Effector memory CD4-positive, alpha-beta T cell (primary cell): ENCODE data around the gene MAB21L3.

Source experiments
- DNase-seq, 3 donors: peaks; one replicate each; pipeline ENCODE4 v3.0.0-alpha.2; 2020
- H3K27ac ChIP-seq: 2 replicates; pipeline ENCODE4 v1.7.0; 2013; ENCODE audit warnings: mild to moderate bottlenecking, low read length, moderate library complexity; ENCODE audit not compliant: insufficient read depth, poor library complexity, severe bottlenecking
- H3K27me3 ChIP-seq: replicated peaks from 2 replicates; pipeline ENCODE4 v1.7.0; 2013; ENCODE audit warnings: mild to moderate bottlenecking, low read length; ENCODE audit not compliant: insufficient read depth, control insufficient read depth, poor library complexity, severe bottlenecking
- H3K36me3 ChIP-seq: 2 replicates; pipeline ENCODE4 v1.7.0; 2013; ENCODE audit warnings: mild to moderate bottlenecking, low read length, moderate library complexity; ENCODE audit not compliant: control insufficient read depth, insufficient read depth
- H3K4me1 ChIP-seq: 2 replicates; pipeline ENCODE4 v1.7.0; 2013; ENCODE audit warnings: low read length, mild to moderate bottlenecking; ENCODE audit not compliant: control insufficient read depth, insufficient read depth, poor library complexity, severe bottlenecking
- H3K4me3 ChIP-seq: 2 replicates; pipeline ENCODE4 v1.7.0; 2013; ENCODE audit warnings: low read length, low read depth, mild to moderate bottlenecking; ENCODE audit not compliant: insufficient read depth, poor library complexity, severe bottlenecking
- H3K9me3 ChIP-seq: 2 replicates; pipeline ENCODE4 v1.7.0; 2013; ENCODE audit warnings: mild to moderate bottlenecking, low read length, moderate library complexity; ENCODE audit not compliant: control insufficient read depth

The MAB21L3 gene

GRCh38 chr1:116106646-116107045 lies 4.6 kb upstream of the MAB21L3 start:
- no peak for DNase-seq
- no peaks in the 10 kb centered on the region for H3K4me1 ChIP-seq
- H3K9me3 ChIP-seq = no peaks in the 10 kb centered on the region
- H3K4me3 ChIP-seq = no peak overlapping the region
- no peak overlapping the region for H3K27ac ChIP-seq
- H3K27me3 ChIP-seq = no peaks in the 10 kb centered on the region
- no peaks in the 10 kb centered on the region for H3K36me3 ChIP-seq

- Histone ChIP-seq H3K9me3 (no peaks in the 10 kb centered on the region), H3K4me3 (no peak overlapping the region), H3K27ac (no peak overlapping the region), H3K36me3 (no peaks in the 10 kb centered on the region), H3K4me1 (no peaks in the 10 kb centered on the region), H3K27me3 (no peaks in the 10 kb centered on the region)
- DNase-seq = no peak
Observed at GRCh38 chr1:116107371-116107770, 3.8 kb upstream of the MAB21L3 start.

GRCh38 chr1:116111524-116112021 lies 374 bp downstream of the MAB21L3 start:
- Histone ChIP-seq H3K36me3 (no peaks in the 10 kb centered on the region), H3K27ac (no peak overlapping the region), H3K27me3 (no peaks in the 10 kb centered on the region), H3K4me3 (no peak overlapping the region), H3K4me1 (no peaks in the 10 kb centered on the region), H3K9me3 (no peaks in the 10 kb centered on the region)
- no peak for DNase-seq

- Histone ChIP-seq H3K9me3 (no peaks in the 10 kb centered on the region), H3K27me3 (no peaks in the 10 kb centered on the region), H3K27ac (no peak overlapping the region), H3K36me3 (no peaks in the 10 kb centered on the region), H3K4me3 (no peak overlapping the region), H3K4me1 (no peaks in the 10 kb centered on the region)
- DNase-seq = no peak
Observed at GRCh38 chr1:116112388-116113140, 1.4 kb downstream of the MAB21L3 start.

- no peaks in the 10 kb centered on the region for H3K4me1 ChIP-seq
- no peak for DNase-seq
- H3K9me3 ChIP-seq = no peaks in the 10 kb centered on the region
- H3K27ac ChIP-seq = no peak overlapping the region
- H3K27me3 ChIP-seq = no peaks in the 10 kb centered on the region
- H3K36me3 ChIP-seq = no peaks in the 10 kb centered on the region
- H3K4me3 ChIP-seq = no peak overlapping the region
Observed at GRCh38 chr1:116113615-116114014, 2.4 kb downstream of the MAB21L3 start.

- Histone ChIP-seq H3K27ac (no peak overlapping the region), H3K36me3 (no peaks in the 10 kb centered on the region), H3K9me3 (no peaks in the 10 kb centered on the region), H3K4me1 (no peaks in the 10 kb centered on the region), H3K27me3 (no peaks in the 10 kb centered on the region), H3K4me3 (no peak overlapping the region)
- DNase-seq = no peak
Observed at GRCh38 chr1:116115476-116116439, 4.6 kb downstream of the MAB21L3 start.

- no peak overlapping the region for H3K4me3 ChIP-seq
- no peak overlapping the region for H3K27ac ChIP-seq
- H3K9me3 ChIP-seq = no peaks in the 10 kb centered on the region
- no peaks in the 10 kb centered on the region for H3K36me3 ChIP-seq
- no peaks in the 10 kb centered on the region for H3K27me3 ChIP-seq
- no peaks in the 10 kb centered on the region for H3K4me1 ChIP-seq
- no peak for DNase-seq
Observed at GRCh38 chr1:116118471-116118870, 7.3 kb downstream of the MAB21L3 start.

- Histone ChIP-seq H3K27me3 (no peaks in the 10 kb centered on the region), H3K4me1 (no peaks in the 10 kb centered on the region), H3K27ac (no peak overlapping the region), H3K9me3 (no peaks in the 10 kb centered on the region), H3K4me3 (no peak overlapping the region), H3K36me3 (no peaks in the 10 kb centered on the region)
- DNase-seq = no peak
Observed at GRCh38 chr1:116119876-116120275, 8.7 kb downstream of the MAB21L3 start.

GRCh38 chr1:116122955-116123757 lies 12.0 kb downstream of the MAB21L3 start:
- Histone ChIP-seq H3K27ac (no peak overlapping the region), H3K9me3 (no peaks in the 10 kb centered on the region), H3K4me1 (no peaks in the 10 kb centered on the region), H3K36me3 (no peaks in the 10 kb centered on the region), H3K4me3 (no peak overlapping the region), H3K27me3 (no peaks in the 10 kb centered on the region)
- no peak for DNase-seq
